Adrenal gland (tissue), 12 donors: ENCODE data around the gene SERPINA5. TPM values are rescaled to one million over a fixed set of nuclear protein-coding genes. Genes with fewer than 3 reads are reported as not detected.

Experiments
- DNase-seq, 7 donors: peaks; one replicate each; pipeline ENCODE4 v3.0.0-alpha.2; 2019 to 2020
- H3K27ac ChIP-seq, 5 donors: fragments of 200-600 bp; sonication (generic) in 4 of 5; 1 replicate in 3 of 5; 2 replicates in 2 of 5; pipeline versions ENCODE4 v1.5.1 to v1.8.0; 2016 to 2020; ENCODE audit warnings: mild to moderate bottlenecking in 1 of 5
- H3K27me3 ChIP-seq: fragments of 200-600 bp; 2 replicates; pipeline ENCODE4 v1.8.0; 2021
- H3K36me3 ChIP-seq, 2 donors: fragments of 200-600 bp; replicated peaks in 1 of 2; 1 replicate in 1 of 2; 2 replicates in 1 of 2; pipeline versions ENCODE4 v1.5.1 to v1.8.0; 2018 to 2022
- H3K4me1 ChIP-seq, 2 donors: fragments of 200-600 bp; replicated peaks in 1 of 2; 1 replicate in 1 of 2; 2 replicates in 1 of 2; pipeline versions ENCODE4 v1.5.1 to v1.8.0; 2018 to 2021
- H3K4me3 ChIP-seq, 4 donors: fragments of 200-600 bp; sonication (generic) in 3 of 4; one replicate each; pipeline ENCODE4 v1.5.1; 2016 to 2018
- H3K9me3 ChIP-seq, 3 donors: fragments of 200-600 bp; sonication (generic) in 1 of 3; replicated peaks in 1 of 3; 1 replicate in 2 of 3; 2 replicates in 1 of 3; pipeline versions ENCODE4 v1.5.1 to v1.8.0; 2016 to 2021
- CTCF ChIP-seq, 6 experiments: fragments of 450-650 bp in 4 of 6; fragments of 200-600 bp in 2 of 6; sonication (generic) in 1 of 6; IDR thresholded peaks; 1 replicate in 5 of 6; 2 replicates in 1 of 6; pipeline versions ENCODE4 v1.5.1 to v1.8.0; 2016 to 2021; ENCODE audit warnings: antibody characterized with exemption in 6 of 6, mild to moderate bottlenecking in 2 of 6, moderate library complexity in 1 of 6
- POLR2A ChIP-seq, 2 donors: fragments of 450-650 bp; IDR thresholded peaks; one replicate each; pipeline ENCODE4 v1.6.1; 2017; ENCODE audit warnings: antibody characterized with exemption in 2 of 2, mild to moderate bottlenecking in 2 of 2, moderate library complexity in 1 of 2
- WGBS, 4 donors: extraction: QIAGEN DNeasy Blood & Tissue Kit in 2 of 4; methylation state at CpG; one replicate each; pipeline versions ENCODE4 v1.1.5 to v1.1.7; 2013 to 2017; 5-methylcytosine and 5-hydroxymethylcytosine counted together
- intact Hi-C, 2 donors: fragments of 100-400 bp; cut with DNase I; formaldehyde crosslinking; loops; one replicate each; pipeline versions ENCODE4 v1.14.1 to v1.15.0; 2022 to 2023
- polyA plus RNA-seq, 3 donors: library from polyadenylated mRNA; stranded (reverse); fragments of 200-250 nt in 2 of 3; fragments of 350-450 nt in 1 of 3; fragmentation: Illumina TruSeq in 1 of 3; extraction: RNeasy Lipid Tissue Mini Kit (QIAGEN cat#74804) in 1 of 3; gene quantifications; one replicate each; pipeline ENCODE4 v1.2.3, GENCODE V29; 2013 to 2014
- total RNA-seq, 9 donors: library from RNA; depleted of rRNA in 4 of 9; stranded (reverse); fragments of >200 nt in 4 of 9; fragments of 120-200 nt in 1 of 9; fragmentation: NEBNext Ultra II Directional in 1 of 9; extraction: Animal tissue kit (Norgen Biotek cat#: 25700) in 1 of 9; gene quantifications; one replicate each; pipeline versions ENCODE4 v1.1.0 to v1.2.4, GENCODE V29; 2013 to 2023
- donor health status: healthy with polysubstance abuse.
- donor health status: Bipolar disorder and iron deficiency.
- donor health status: DM: yes; HTN: yes; CAD: no.
- donor health status: DM: no; HTN: no; CAD: no.
- donor health status: DM: no; HTN: no; CAD: no.
- donor health status: DM: yes; HTN: yes; CAD: no.

The SERPINA5 gene
- total and polyA plus RNA-seq, 12 donors, result 83.6 to 1,055 (median 515) TPM

GRCh38 chr14:94542811-94543440 lies 38.3 kb upstream of the SERPINA5 start:
- Histone ChIP-seq H3K27me3 (no peaks in the 10 kb centered on the region), H3K9me3 (no peaks in the 10 kb centered on the region), H3K36me3 (no peaks in the 10 kb centered on the region), H3K4me1 (no peaks in the 10 kb centered on the region), H3K27ac (no peak overlapping the region), H3K4me3 (no peak overlapping the region)
- no peak for DNase-seq
- no peak for TF ChIP-seq CTCF (IDR thresholded peaks at IDR 0.05)
- no peak for TF ChIP-seq POLR2A (IDR thresholded peaks at IDR 0.05)
- WGBS, 4 donors, result 76 to 82% (median 77%) methylated on average over 4 to 9 of the region's 9 CpGs
- intact Hi-C loops, result loop anchor here in 1 of 2 donors (10.0 kb wide), 1 partner anchor 142 kb away; no protein-coding TSS in a partner anchor

DNA sequence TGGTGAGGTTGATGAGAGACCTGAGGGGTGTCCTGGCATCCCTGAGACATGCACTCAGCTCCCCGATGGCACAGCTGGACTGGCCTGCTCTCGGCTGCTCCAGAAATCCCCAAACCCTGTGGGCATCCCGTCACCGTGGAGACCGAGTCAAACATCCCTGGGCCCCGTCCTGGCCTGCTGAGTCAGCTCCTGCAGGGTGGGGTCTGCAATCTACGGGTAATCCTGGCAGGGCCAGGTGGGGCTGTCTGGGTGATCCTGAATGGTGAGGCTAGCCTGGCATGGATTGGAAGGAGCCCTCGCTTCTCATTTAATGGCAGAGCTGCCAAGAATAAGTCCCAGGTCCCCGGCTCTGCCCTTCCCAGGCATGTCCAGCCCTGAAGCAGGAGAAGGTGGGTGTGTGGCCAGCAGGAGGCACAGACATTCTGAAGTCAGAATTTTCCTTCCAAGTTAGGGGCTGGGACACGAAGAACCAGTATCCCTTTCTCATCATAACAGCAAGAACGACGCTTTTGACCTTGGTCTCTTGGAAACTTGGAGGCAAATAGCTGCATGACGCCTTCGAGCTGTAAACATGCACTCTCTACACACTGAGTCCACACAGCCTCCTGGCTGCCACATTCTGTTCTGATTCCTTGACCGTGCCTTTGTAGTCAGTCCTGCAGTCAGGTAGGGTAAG lies 37.6 kb upstream of the SERPINA5 start:
- WGBS, 4 donors, result 61 to 76% (median 73%) methylated on average over 8 to 15 of the region's 15 CpGs
- intact Hi-C loops, result loop anchor here in 1 of 2 donors (10.0 kb wide), 1 partner anchor 141 kb away; no protein-coding TSS in a partner anchor
- H3K4me3 ChIP-seq, result no peak overlapping the region
- no peaks in the 10 kb centered on the region for H3K4me1 ChIP-seq
- H3K27me3 ChIP-seq, result no peaks in the 10 kb centered on the region
- no peaks in the 10 kb centered on the region for H3K9me3 ChIP-seq
- H3K27ac ChIP-seq, result no peak overlapping the region
- peak in 2 of 7 donors; percentile 42 to 49 for DNase-seq
- TF ChIP-seq CTCF (IDR thresholded peaks at IDR 0.05), result peak in 1 of 6 experiments; percentile 5
- no peak for TF ChIP-seq POLR2A (IDR thresholded peaks at IDR 0.05)
- no peaks in the 10 kb centered on the region for H3K36me3 ChIP-seq

GRCh38 chr14:94544726-94545125 lies 36.5 kb upstream of the SERPINA5 start:
- Histone ChIP-seq H3K27ac (no peak overlapping the region), H3K36me3 (no peaks in the 10 kb centered on the region), H3K4me3 (no peak overlapping the region), H3K27me3 (no peaks in the 10 kb centered on the region), H3K9me3 (no peaks in the 10 kb centered on the region), H3K4me1 (no peaks in the 10 kb centered on the region)
- intact Hi-C loops, result loop anchor here in 1 of 2 donors (5.0 to 10.0 kb wide), 2 partner anchors 107 to 140 kb away; no protein-coding TSS in a partner anchor
- 57 to 68% (median 67%) methylated on average over 7 of the region's 7 CpGs for WGBS, 4 donors
- TF ChIP-seq POLR2A (IDR thresholded peaks at IDR 0.05), result no peak
- DNase-seq, result no peak

DNA sequence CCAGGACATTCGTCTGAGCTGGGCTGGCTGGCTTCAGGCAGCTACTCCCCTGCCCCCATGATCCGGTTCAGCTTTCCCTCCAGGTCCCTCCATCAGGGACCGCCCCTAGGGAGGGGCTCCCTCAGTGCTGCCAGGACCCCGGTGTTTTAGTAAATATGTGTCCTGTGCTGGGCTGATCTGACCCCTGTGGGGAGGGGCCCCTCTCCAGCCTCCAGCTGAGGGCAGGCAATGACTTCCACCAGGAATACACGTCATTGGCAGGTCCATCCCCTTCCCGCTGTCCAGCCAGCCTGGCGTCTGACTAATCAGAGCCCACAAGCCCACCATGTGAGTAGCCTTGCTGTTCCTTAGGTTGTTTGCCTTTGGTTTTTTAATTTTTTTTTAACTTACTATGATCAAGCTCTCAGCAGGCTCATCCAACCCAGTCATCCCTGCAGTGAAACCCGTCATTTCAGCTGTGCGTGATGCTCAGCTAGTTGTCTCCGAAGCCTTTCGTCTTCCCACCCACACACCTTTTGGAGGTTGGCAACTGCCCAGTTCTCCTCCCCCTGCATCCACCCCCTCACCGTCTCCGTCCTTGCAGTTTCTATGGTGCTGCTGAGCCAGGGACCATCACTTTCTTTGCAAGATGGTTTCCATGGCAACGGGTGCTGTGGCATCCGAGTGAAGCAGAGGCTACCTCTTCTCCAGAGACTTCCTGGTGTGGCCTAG lies 35.9 kb upstream of the SERPINA5 start:
- H3K9me3 ChIP-seq, result no peaks in the 10 kb centered on the region
- no peak for DNase-seq
- 60 to 79% (median 71%) methylated on average over 10 to 15 of the region's 15 CpGs for WGBS, 4 donors
- no peaks in the 10 kb centered on the region for H3K36me3 ChIP-seq
- intact Hi-C loops, result loop anchor here in 1 of 2 donors (5.0 to 10.0 kb wide), 2 partner anchors 108 to 140 kb away; no protein-coding TSS in a partner anchor
- H3K27ac ChIP-seq, result no peak overlapping the region
- TF ChIP-seq CTCF (IDR thresholded peaks at IDR 0.05) (no peak), POLR2A (IDR thresholded peaks at IDR 0.05) (no peak)
- no peak overlapping the region for H3K4me3 ChIP-seq
- H3K27me3 ChIP-seq, result no peaks in the 10 kb centered on the region
- H3K4me1 ChIP-seq, result no peaks in the 10 kb centered on the region
